ENCODE data around the gene AHI1. TPM values are rescaled to one million over a fixed set of nuclear protein-coding genes. Genes with fewer than 3 reads are reported as not detected.
"Not testable (repeated sequence)": the region's sequence is repeated elsewhere in the genome, so short reads cannot be mapped to it uniquely, and the experiment has no call there.

Gene AHI1
- total and polyA plus RNA-seq, 8 donors: 10.6 to 24.8 (median 16.5) TPM

GRCh38 chr6:135382182-135382628, 115.3 kb downstream of the AHI1 start:
- no peak for TF ChIP-seq CTCF (IDR thresholded peaks at IDR 0.05)
- Histone ChIP-seq H3K4me3 (no peak overlapping the region), H3K4me1 (no peaks in the 10 kb centered on the region), H3K9me3 (no peaks in the 10 kb centered on the region), H3K27me3 (no peaks in the 10 kb centered on the region), H3K36me3 (no peaks in the 10 kb centered on the region), H3K27ac (no peak overlapping the region)
- WGBS, 2 donors: 47 to 50% methylated on average over 2 of the region's 2 CpGs
- ATAC-seq: no peak
- intact Hi-C loops (cut with DNase I): no loop called here
- no peak for DNase-seq
- FAIRE-seq: no peak

- no peak for TF ChIP-seq CTCF (IDR thresholded peaks at IDR 0.05)
- intact Hi-C loops (cut with DNase I): no loop called here
- H3K4me1 ChIP-seq: no peaks in the 10 kb centered on the region
- H3K4me3 ChIP-seq: no peak overlapping the region
- H3K27me3 ChIP-seq: no peaks in the 10 kb centered on the region
- no peak for FAIRE-seq
- no peak for ATAC-seq
- DNase-seq: no peak
- H3K27ac ChIP-seq: no peak overlapping the region
- H3K36me3 ChIP-seq: no peaks in the 10 kb centered on the region
- no peaks in the 10 kb centered on the region for H3K9me3 ChIP-seq
Observed at GRCh38 chr6:135380793-135381192, 116.7 kb downstream of the AHI1 start.

- intact Hi-C loops (cut with DNase I): no loop called here
- Histone ChIP-seq H3K4me1 (no peaks in the 10 kb centered on the region), H3K36me3 (no peaks in the 10 kb centered on the region), H3K9me3 (no peaks in the 10 kb centered on the region), H3K27ac (no peak overlapping the region), H3K27me3 (no peaks in the 10 kb centered on the region), H3K4me3 (no peak overlapping the region)
- no peak for TF ChIP-seq CTCF (IDR thresholded peaks at IDR 0.05)
- ATAC-seq: no peak
- no peak for DNase-seq
- no peak for FAIRE-seq
Observed at GRCh38 chr6:135379647-135380046, 117.9 kb downstream of the AHI1 start.

GRCh38 chr6:135372758-135373157, 124.8 kb downstream of the AHI1 start:
- no peaks in the 10 kb centered on the region for H3K36me3 ChIP-seq
- intact Hi-C loops (cut with DNase I): no loop called here
- 90 to 92% methylated on average over 2 of the region's 2 CpGs for WGBS, 2 donors
- no peak overlapping the region for H3K4me3 ChIP-seq
- ATAC-seq: no peak
- H3K9me3 ChIP-seq: no peaks in the 10 kb centered on the region
- no peaks in the 10 kb centered on the region for H3K27me3 ChIP-seq
- no peak for TF ChIP-seq CTCF (IDR thresholded peaks at IDR 0.05)
- no peak overlapping the region for H3K27ac ChIP-seq
- no peak for DNase-seq
- H3K4me1 ChIP-seq: no peaks in the 10 kb centered on the region
- no peak for FAIRE-seq

- FAIRE-seq; H3K9me3 ChIP-seq; intact Hi-C loops (cut with DNase I); H3K27ac ChIP-seq; H3K4me3 ChIP-seq; H3K36me3 ChIP-seq; ATAC-seq; H3K27me3 ChIP-seq; H3K4me1 ChIP-seq: not testable (repeated sequence)
- WGBS, 2 donors: 90 to 94% methylated on average over 6 to 30 of the region's 39 CpGs
- peak in 1 of 6 donors; percentile 42 for DNase-seq
Observed at GRCh38 chr6:135363622-135364021, 133.9 kb downstream of the AHI1 start.

- Histone ChIP-seq H3K9me3 (no peaks in the 10 kb centered on the region), H3K27ac (no peak overlapping the region), H3K27me3 (no peaks in the 10 kb centered on the region), H3K4me3 (no peak overlapping the region), H3K4me1 (no peaks in the 10 kb centered on the region), H3K36me3 (no peaks in the 10 kb centered on the region)
- 96 to 98% methylated on average over 4 of the region's 4 CpGs for WGBS, 2 donors
- intact Hi-C loops (cut with DNase I): no loop called here
- no peak for TF ChIP-seq CTCF (IDR thresholded peaks at IDR 0.05)
- DNase-seq (no peak), FAIRE-seq (no peak), ATAC-seq (no peak)
Observed at GRCh38 chr6:135362124-135362523, 135.4 kb downstream of the AHI1 start.
